HG02642 (cell line): ENCODE results near the gene KRT26.
A peak's percentile ranks its signal among the peaks of the same experiment; 100 is the strongest.
"Not testable (repeated sequence)": the region's sequence is repeated elsewhere in the genome, so short reads cannot be mapped to it uniquely, and the experiment has no call there.

Experiments
- ATAC-seq: cut with Tn5 transposase; IDR thresholded peaks from one replicate; pipeline ENCODE4 v1.9.1; 2021; ENCODE audit warnings: mild to moderate bottlenecking; ENCODE audit not compliant: unreplicated experiment, poor library complexity

KRT26 gene

GRCh38 chr17:40772101-40772500 is at the start of gene KRT26:
KRT26 (minus strand) TSS chr17:40772201; CDS start chr17:40772113, 88 bp downstream.
- ATAC-seq = no peak

GRCh38 chr17:40821536-40821935 is 49.5 kb upstream of the KRT26 start:
- ATAC-seq = no peak

GRCh38 chr17:40820228-40820838 is 48.3 kb upstream of the KRT26 start:
- no peak for ATAC-seq

GRCh38 chr17:40819528-40820125 is 47.6 kb upstream of the KRT26 start:
- no peak for ATAC-seq

- ATAC-seq = peak; percentile 91
Measured at GRCh38 chr17:40818733-40819527, 46.9 kb upstream of the KRT26 start.

GRCh38 chr17:40818343-40818732 is 46.3 kb upstream of the KRT26 start:
- no peak for ATAC-seq

GRCh38 chr17:40817103-40817682 is 45.2 kb upstream of the KRT26 start:
- no peak for ATAC-seq

GRCh38 chr17:40816569-40816968 is 44.6 kb upstream of the KRT26 start:
- no peak for ATAC-seq

- no peak for ATAC-seq
Measured at GRCh38 chr17:40815381-40815780, 43.4 kb upstream of the KRT26 start.

GRCh38 chr17:40814657-40815056 is 42.7 kb upstream of the KRT26 start:
- ATAC-seq = not testable (repeated sequence)

- ATAC-seq = no peak
Measured at GRCh38 chr17:40813804-40814203, 41.8 kb upstream of the KRT26 start.

GRCh38 chr17:40812639-40813038 is 40.6 kb upstream of the KRT26 start:
- no peak for ATAC-seq

GRCh38 chr17:40810494-40810893 is 38.5 kb upstream of the KRT26 start:
- no peak for ATAC-seq

GRCh38 chr17:40809721-40810421 is 37.9 kb upstream of the KRT26 start:
- ATAC-seq = no peak

GRCh38 chr17:40806131-40806530 is 34.1 kb upstream of the KRT26 start:
- no peak for ATAC-seq

GRCh38 chr17:40803617-40804082 is 31.6 kb upstream of the KRT26 start:
- ATAC-seq = peak; percentile 60

GRCh38 chr17:40801157-40801556 is 29.2 kb upstream of the KRT26 start:
- ATAC-seq = no peak

GRCh38 chr17:40800381-40800780 is 28.4 kb upstream of the KRT26 start:
- no peak for ATAC-seq

GRCh38 chr17:40799859-40800258 is 27.9 kb upstream of the KRT26 start, which contains the start of gene KRT28:
KRT28 (minus strand) TSS chr17:40799959; CDS start chr17:40799893, 66 bp downstream.
- ATAC-seq = no peak

- no peak for ATAC-seq
Measured at GRCh38 chr17:40796846-40797245, 24.8 kb upstream of the KRT26 start.
